Bronchial epithelial cell (primary cell): ENCODE data around the gene CX3CL1. TPM values are rescaled to one million over a fixed set of nuclear protein-coding genes. Genes with fewer than 3 reads are reported as not detected.

Source experiments
- DNase-seq: peaks from one replicate; pipeline ENCODE4 v3.0.0-alpha.2; 2010; ENCODE audit warnings: low read depth
- FAIRE-seq: peaks from 2 replicates; lab custom pipeline; 2011; peaks lifted over from hg19 to GRCh38; lab: Jason Lieb, UNC
- H3K27me3 ChIP-seq: 2 replicates; pipeline ENCODE4 v1.5.1; 2011; ENCODE audit warnings: low read length; ENCODE audit not compliant: control insufficient read depth, insufficient read depth
- H3K36me3 ChIP-seq: 2 replicates; pipeline ENCODE4 v1.5.1; 2011; ENCODE audit warnings: low read length; ENCODE audit not compliant: control insufficient read depth, insufficient read depth
- H3K4me3 ChIP-seq: 2 replicates; pipeline ENCODE4 v1.5.1; 2011; ENCODE audit warnings: mild to moderate bottlenecking, low read depth, low read length, control low read depth
- total RNA-seq: library from RNA; depleted of rRNA; stranded (reverse); fragments of >200 nt; gene quantifications from 2 replicates; pipeline ENCODE4 v1.2.1, GENCODE V29; 2014
- TF ChIP-seq, protein P1 (sequence below): IDR thresholded peaks from 2 replicates; pipeline ENCODE4 v1.5.1; 2011; ENCODE audit warnings: mild to moderate bottlenecking, moderate library complexity, low read length, control low read depth, inconsistent platforms; ENCODE audit not compliant: insufficient read depth, severe bottlenecking

The CX3CL1 gene
- total RNA-seq, 1 donor from 2014 or later: not detected

- TF ChIP-seq, protein P1, sequence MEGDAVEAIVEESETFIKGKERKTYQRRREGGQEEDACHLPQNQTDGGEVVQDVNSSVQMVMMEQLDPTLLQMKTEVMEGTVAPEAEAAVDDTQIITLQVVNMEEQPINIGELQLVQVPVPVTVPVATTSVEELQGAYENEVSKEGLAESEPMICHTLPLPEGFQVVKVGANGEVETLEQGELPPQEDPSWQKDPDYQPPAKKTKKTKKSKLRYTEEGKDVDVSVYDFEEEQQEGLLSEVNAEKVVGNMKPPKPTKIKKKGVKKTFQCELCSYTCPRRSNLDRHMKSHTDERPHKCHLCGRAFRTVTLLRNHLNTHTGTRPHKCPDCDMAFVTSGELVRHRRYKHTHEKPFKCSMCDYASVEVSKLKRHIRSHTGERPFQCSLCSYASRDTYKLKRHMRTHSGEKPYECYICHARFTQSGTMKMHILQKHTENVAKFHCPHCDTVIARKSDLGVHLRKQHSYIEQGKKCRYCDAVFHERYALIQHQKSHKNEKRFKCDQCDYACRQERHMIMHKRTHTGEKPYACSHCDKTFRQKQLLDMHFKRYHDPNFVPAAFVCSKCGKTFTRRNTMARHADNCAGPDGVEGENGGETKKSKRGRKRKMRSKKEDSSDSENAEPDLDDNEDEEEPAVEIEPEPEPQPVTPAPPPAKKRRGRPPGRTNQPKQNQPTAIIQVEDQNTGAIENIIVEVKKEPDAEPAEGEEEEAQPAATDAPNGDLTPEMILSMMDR: no peak
- Histone ChIP-seq H3K27me3 (peaks cover 10% of the 10 kb centered on the region), H3K36me3 (no peaks in the 10 kb centered on the region), H3K4me3 (no peak overlapping the region)
- FAIRE-seq: no peak
- DNase-seq: no peak
Observed at GRCh38 chr16:57409065-57409464, 36.8 kb downstream of the CX3CL1 start.

DNA sequence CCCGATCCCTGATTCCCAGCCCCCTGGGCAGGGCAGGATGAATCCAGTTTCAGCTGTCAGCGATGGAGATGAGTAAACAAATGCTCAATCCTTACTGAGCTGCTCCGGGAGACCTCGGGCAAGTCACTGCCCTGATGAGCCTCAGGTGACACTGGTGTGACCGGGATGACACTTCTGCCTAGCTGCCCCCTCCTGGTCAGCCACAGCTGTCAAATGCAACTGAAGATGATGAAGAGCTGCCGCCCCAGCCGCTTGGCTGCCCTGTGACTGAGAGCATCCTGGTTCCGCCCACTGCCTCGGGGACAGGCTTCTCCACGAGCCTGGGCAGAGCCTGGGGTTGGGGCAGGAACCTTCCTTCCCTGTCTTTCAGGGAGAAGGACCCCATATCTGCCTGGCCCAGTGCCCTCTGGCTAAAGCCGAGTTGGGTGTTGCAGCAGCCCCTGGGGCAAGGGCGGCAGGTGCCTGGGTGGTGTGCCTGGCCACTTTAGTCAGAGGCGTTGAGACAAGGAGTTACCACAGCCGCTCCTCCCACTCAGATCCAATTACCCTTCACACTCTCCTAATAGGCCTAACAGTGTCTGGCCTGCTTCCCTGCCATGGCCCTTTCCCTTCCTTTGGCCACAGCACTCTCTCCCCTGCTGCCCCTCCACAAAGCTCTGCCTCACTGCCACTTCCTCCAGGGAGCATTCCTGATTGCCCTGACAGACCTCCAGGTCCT is 37.7 kb downstream of the CX3CL1 start:
- DNase-seq (peak; percentile 42), FAIRE-seq (no peak)
- H3K36me3 ChIP-seq: no peaks in the 10 kb centered on the region
- no peak overlapping the region for H3K4me3 ChIP-seq
- peaks cover 9% of the 10 kb centered on the region for H3K27me3 ChIP-seq
- TF ChIP-seq, protein P1: no peak

- DNase-seq: no peak
- no peak overlapping the region for H3K4me3 ChIP-seq
- TF ChIP-seq, protein P1: no peak
- H3K27me3 ChIP-seq: peaks cover 7% of the 10 kb centered on the region
- no peak for FAIRE-seq
- H3K36me3 ChIP-seq: no peaks in the 10 kb centered on the region
Observed at GRCh38 chr16:57411362-57411976, 39.2 kb downstream of the CX3CL1 start.

DNA sequence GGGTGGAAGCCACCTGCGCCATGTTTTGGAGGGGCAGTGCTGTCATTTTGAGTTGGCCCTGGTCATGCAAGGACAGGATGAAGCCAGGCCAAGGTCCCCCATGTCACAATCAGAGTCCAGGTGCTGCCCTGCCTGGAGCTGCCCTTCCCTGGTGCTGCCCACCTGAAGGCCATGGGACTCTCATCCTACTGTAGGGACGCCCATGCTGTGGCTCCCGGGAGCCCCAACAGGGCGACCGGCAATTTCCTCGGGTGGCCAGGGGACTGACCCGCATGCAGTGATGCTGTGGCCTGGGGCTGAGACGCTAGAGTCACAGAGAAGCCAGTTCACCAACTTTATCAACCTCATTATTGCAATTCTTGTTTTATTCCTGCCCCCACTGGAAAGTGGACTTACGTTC is 40.3 kb downstream of the CX3CL1 start:
- TF ChIP-seq, protein P1: no peak
- Histone ChIP-seq H3K36me3 (no peaks in the 10 kb centered on the region), H3K4me3 (no peak overlapping the region), H3K27me3 (peaks cover 7% of the 10 kb centered on the region)
- DNase-seq (no peak), FAIRE-seq (no peak)

DNA sequence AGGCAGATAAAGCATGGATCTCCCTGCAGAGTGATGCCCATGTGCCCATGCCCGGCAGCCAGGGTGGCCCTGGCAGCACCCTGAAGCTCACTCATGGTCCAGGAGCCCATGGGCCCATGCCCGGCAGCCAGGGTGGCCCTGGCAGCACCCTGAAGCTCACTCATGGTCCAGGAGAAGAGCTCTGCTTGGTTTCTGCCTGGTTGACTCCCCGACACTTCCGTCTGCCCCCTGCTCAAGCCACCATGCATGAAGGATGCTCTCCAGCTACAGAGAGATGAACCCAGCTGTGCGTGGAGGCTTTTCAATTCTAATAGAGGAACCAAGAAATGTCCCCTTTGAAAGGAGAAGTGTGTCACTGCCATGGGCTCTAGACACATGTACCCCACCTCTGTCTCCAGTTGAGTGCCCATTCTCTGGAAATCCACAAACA is 41.0 kb downstream of the CX3CL1 start:
- FAIRE-seq (no peak), DNase-seq (no peak)
- Histone ChIP-seq H3K4me3 (no peak overlapping the region), H3K27me3 (peaks cover 7% of the 10 kb centered on the region), H3K36me3 (no peaks in the 10 kb centered on the region)
- TF ChIP-seq, protein P1: no peak
